ENCODE data around the gene IWS1.

DNA sequence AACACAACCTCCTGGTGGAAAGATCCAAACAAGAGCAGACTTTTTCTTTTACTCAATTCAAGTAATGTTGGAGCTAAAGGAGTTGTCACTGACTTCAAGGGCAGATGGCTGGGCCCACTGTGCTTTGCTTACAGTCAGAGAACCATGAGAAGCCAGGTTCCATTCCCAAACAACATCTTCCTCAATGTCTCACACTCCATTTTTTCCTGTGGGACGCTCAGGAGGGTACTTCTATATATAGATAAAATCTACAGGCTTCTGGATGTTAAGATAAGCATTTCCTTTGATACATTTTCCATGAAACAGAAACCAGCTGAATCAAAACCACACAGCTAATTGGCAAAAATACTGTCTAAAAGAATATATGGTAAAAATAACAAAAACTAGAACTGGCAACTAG, 14.4 kb downstream of the IWS1 start:
- TF ChIP-seq POLR2A (IDR thresholded peaks at IDR 0.05), result no peak
- TF ChIP-seq, protein P1, sequence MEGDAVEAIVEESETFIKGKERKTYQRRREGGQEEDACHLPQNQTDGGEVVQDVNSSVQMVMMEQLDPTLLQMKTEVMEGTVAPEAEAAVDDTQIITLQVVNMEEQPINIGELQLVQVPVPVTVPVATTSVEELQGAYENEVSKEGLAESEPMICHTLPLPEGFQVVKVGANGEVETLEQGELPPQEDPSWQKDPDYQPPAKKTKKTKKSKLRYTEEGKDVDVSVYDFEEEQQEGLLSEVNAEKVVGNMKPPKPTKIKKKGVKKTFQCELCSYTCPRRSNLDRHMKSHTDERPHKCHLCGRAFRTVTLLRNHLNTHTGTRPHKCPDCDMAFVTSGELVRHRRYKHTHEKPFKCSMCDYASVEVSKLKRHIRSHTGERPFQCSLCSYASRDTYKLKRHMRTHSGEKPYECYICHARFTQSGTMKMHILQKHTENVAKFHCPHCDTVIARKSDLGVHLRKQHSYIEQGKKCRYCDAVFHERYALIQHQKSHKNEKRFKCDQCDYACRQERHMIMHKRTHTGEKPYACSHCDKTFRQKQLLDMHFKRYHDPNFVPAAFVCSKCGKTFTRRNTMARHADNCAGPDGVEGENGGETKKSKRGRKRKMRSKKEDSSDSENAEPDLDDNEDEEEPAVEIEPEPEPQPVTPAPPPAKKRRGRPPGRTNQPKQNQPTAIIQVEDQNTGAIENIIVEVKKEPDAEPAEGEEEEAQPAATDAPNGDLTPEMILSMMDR (IDR thresholded peaks at IDR 0.05), result no peak
